Endothelial cell of umbilical vein (primary cell): ENCODE results near the gene NHSL2.

ENCODE experiments used
- EZH2 ChIP-seq: IDR thresholded peaks from 2 replicates; pipeline ENCODE4 v1.6.1; 2012; ENCODE audit warnings: borderline replicate concordance, low read depth, mild to moderate bottlenecking, moderate library complexity, low read length, inconsistent platforms; ENCODE audit not compliant: severe bottlenecking
- JUN ChIP-seq: IDR thresholded peaks from 2 replicates; pipeline ENCODE4 v1.6.1; 2011; ENCODE audit warnings: borderline replicate concordance, low read depth; ENCODE audit not compliant: insufficient read length, insufficient read depth
- MAX ChIP-seq: IDR thresholded peaks from 2 replicates; pipeline ENCODE4 v1.6.1; 2011; ENCODE audit not compliant: insufficient read depth, insufficient read length
- POLR2A ChIP-seq: IDR thresholded peaks from 2 replicates; pipeline ENCODE4 v1.6.1; 2012; ENCODE audit warnings: low read depth, mild to moderate bottlenecking, control low read depth, low read length
- POLR2AphosphoS5 ChIP-seq: IDR thresholded peaks from 2 replicates; pipeline ENCODE4 v1.6.1; 2012; ENCODE audit warnings: low read depth, mild to moderate bottlenecking, control low read depth, low read length, moderate library complexity; ENCODE audit not compliant: insufficient read depth
- TF ChIP-seq, protein P1 (sequence below), 2 donors: IDR thresholded peaks; 1 replicate in 1 of 2; 2 replicates in 1 of 2; pipeline ENCODE4 v1.5.1; 2011; ENCODE audit warnings: low read length in 2 of 2, mild to moderate bottlenecking in 2 of 2, moderate library complexity in 2 of 2, control low read depth in 1 of 2, inconsistent platforms in 1 of 2, low read depth in 1 of 2; ENCODE audit not compliant: insufficient read depth in 1 of 2; ENCODE audit errors: extremely low read depth in 1 of 2

GRCh38 chrX:72130762-72131250 lies 220.2 kb downstream of the NHSL2 start:
- no peak for TF ChIP-seq POLR2A
- TF ChIP-seq, protein P1, sequence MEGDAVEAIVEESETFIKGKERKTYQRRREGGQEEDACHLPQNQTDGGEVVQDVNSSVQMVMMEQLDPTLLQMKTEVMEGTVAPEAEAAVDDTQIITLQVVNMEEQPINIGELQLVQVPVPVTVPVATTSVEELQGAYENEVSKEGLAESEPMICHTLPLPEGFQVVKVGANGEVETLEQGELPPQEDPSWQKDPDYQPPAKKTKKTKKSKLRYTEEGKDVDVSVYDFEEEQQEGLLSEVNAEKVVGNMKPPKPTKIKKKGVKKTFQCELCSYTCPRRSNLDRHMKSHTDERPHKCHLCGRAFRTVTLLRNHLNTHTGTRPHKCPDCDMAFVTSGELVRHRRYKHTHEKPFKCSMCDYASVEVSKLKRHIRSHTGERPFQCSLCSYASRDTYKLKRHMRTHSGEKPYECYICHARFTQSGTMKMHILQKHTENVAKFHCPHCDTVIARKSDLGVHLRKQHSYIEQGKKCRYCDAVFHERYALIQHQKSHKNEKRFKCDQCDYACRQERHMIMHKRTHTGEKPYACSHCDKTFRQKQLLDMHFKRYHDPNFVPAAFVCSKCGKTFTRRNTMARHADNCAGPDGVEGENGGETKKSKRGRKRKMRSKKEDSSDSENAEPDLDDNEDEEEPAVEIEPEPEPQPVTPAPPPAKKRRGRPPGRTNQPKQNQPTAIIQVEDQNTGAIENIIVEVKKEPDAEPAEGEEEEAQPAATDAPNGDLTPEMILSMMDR (IDR thresholded peaks at IDR 0.05; ENCODE audit: extremely low read depth in 1 of 2, insufficient read depth in 1 of 2, low read depth in 1 of 2, low read length in 2 of 2): no peak
- TF ChIP-seq EZH2: no peak
- TF ChIP-seq MAX: no peak
- TF ChIP-seq POLR2AphosphoS5: no peak
- TF ChIP-seq JUN: no peak
